Mesothelial cell of epicardium (in vitro differentiated cells): ENCODE measurements around the gene CR1. TPM values are rescaled to one million over a fixed set of nuclear protein-coding genes. Genes with fewer than 3 reads are reported as not detected.
"Not testable (repeated sequence)": the region's sequence is repeated elsewhere in the genome, so short reads cannot be mapped to it uniquely, and the experiment has no call there.

ENCODE experiments used
- DNase-seq, 2 experiments: peaks; one replicate each; pipeline ENCODE4 v3.0.0; 2021; ENCODE audit warnings: low spot score in 2 of 2; ENCODE audit not compliant: unreplicated experiment in 2 of 2
- H3K27ac Mint-ChIP-seq: 2 replicates; pipeline ENCODE4 v1.8.0; 2021; ENCODE audit warnings: mixed read lengths
- H3K27me3 Mint-ChIP-seq: 2 replicates; pipeline ENCODE4 v1.8.0; 2021; ENCODE audit warnings: low read depth, mixed read lengths
- H3K36me3 Mint-ChIP-seq: 2 replicates; pipeline ENCODE4 v1.8.0; 2021; ENCODE audit warnings: mixed read lengths
- H3K4me1 Mint-ChIP-seq: 2 replicates; pipeline ENCODE4 v1.8.0; 2021; ENCODE audit warnings: mixed read lengths
- H3K4me3 Mint-ChIP-seq: 2 replicates; pipeline ENCODE4 v1.8.0; 2021; ENCODE audit warnings: mild to moderate bottlenecking, moderate library complexity, mixed read lengths
- H3K9me3 Mint-ChIP-seq: 2 replicates; pipeline ENCODE4 v1.8.0; 2021; ENCODE audit warnings: mixed read lengths
- CTCF ChIP-seq: fragments of 200-600 bp; sonication (generic); IDR thresholded peaks from one replicate; pipeline ENCODE4 v1.5.0; 2021; ENCODE audit warnings: antibody characterized with exemption; ENCODE audit not compliant: unreplicated experiment
- total RNA-seq: library from RNA; stranded (reverse); gene quantifications from 3 replicates; pipeline ENCODE4 v1.2.1, GENCODE V29; 2021

Gene CR1
- total RNA-seq, 1 donor from 2014 or later = 0.09 TPM

DNA sequence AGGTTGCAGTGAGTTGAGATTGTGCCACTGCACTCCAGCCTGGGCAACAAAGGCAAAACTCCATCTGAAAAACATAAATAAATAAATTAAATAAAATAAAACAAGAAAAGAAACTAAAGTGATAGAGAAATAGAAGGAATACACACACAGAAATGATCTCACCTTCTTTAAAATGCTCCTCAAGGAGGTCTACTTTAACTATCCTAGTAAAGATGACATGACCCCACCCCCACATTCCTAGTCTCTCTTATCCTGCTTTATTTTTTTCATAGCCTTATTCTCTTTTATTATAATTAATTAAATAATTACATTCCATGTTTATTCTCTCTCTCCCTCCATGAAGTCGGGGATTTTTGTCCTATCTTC is 131.0 kb downstream of the CR1 start:
- Mint-ChIP-seq H3K4me1 (no peaks in the 10 kb centered on the region), H3K27me3 (no peaks in the 10 kb centered on the region), H3K27ac (no peak overlapping the region), H3K36me3 (no peaks in the 10 kb centered on the region), H3K9me3 (peaks cover 13% of the 10 kb centered on the region), H3K4me3 (no peak overlapping the region)
- TF ChIP-seq CTCF = no peak
- no peak for DNase-seq

- TF ChIP-seq CTCF = no peak
- Mint-ChIP-seq H3K4me3 (no peak overlapping the region), H3K36me3 (no peaks in the 10 kb centered on the region), H3K27me3 (no peaks in the 10 kb centered on the region), H3K9me3 (peaks cover 13% of the 10 kb centered on the region), H3K27ac (no peak overlapping the region), H3K4me1 (no peaks in the 10 kb centered on the region)
- no peak for DNase-seq
Observed at GRCh38 chr1:207627496-207627895, 131.5 kb downstream of the CR1 start.

DNA sequence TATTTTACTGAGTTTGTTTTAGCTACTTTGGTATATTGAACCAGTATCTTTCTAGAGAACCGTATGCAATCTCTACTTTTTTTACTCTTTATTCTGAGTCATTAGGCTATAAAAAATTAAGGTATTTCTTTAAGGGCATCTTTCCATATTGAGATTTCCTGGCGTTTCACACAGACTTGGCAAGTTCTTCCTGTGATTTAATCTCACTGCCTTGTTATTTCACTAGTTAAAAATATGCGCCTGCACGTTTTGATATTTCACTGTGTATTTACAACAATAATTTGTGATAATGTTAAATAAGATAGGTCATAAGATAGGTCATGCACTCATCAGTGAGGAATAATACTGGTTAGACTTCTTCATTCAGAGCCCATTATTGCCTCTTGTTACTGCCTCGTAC is 132.8 kb downstream of the CR1 start:
- no peak for DNase-seq
- H3K27ac Mint-ChIP-seq = no peak overlapping the region
- H3K27me3 Mint-ChIP-seq = peaks cover 6% of the 10 kb centered on the region
- H3K36me3 Mint-ChIP-seq = no peaks in the 10 kb centered on the region
- no peak overlapping the region for H3K4me3 Mint-ChIP-seq
- peaks cover 13% of the 10 kb centered on the region for H3K9me3 Mint-ChIP-seq
- H3K4me1 Mint-ChIP-seq = no peaks in the 10 kb centered on the region
- TF ChIP-seq CTCF = no peak

DNA sequence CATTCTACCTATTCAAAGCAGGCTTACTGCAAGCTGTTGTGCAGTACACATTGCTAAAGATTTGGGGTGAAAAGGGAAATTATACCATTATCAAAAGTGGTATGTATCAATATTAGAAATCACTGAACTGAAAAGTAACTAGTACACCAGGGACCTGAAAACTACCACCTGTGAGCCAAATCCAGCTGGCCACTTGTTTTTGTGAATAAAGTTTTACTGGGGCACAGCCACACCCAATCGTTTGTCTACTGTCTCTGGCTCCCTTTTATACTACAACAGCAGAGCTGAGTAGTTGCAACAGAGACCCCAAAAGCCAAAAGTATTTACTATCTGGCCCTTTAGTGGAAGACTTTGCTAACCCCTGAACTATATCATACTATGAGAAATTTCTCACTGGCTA is 135.2 kb downstream of the CR1 start:
- no peaks in the 10 kb centered on the region for H3K4me1 Mint-ChIP-seq
- no peak for TF ChIP-seq CTCF
- H3K9me3 Mint-ChIP-seq = peaks cover under 1% of the 10 kb centered on the region
- H3K27ac Mint-ChIP-seq = no peak overlapping the region
- no peak overlapping the region for H3K4me3 Mint-ChIP-seq
- peaks cover 14% of the 10 kb centered on the region for H3K27me3 Mint-ChIP-seq
- H3K36me3 Mint-ChIP-seq = no peaks in the 10 kb centered on the region
- DNase-seq = no peak

- Mint-ChIP-seq H3K4me3 (no peak overlapping the region), H3K4me1 (no peaks in the 10 kb centered on the region), H3K9me3 (no peaks in the 10 kb centered on the region), H3K36me3 (no peaks in the 10 kb centered on the region), H3K27ac (no peak overlapping the region), H3K27me3 (peaks cover 17% of the 10 kb centered on the region)
- TF ChIP-seq CTCF = no peak
- no peak for DNase-seq
Observed at GRCh38 chr1:207633226-207633625, 137.3 kb downstream of the CR1 start.

DNA sequence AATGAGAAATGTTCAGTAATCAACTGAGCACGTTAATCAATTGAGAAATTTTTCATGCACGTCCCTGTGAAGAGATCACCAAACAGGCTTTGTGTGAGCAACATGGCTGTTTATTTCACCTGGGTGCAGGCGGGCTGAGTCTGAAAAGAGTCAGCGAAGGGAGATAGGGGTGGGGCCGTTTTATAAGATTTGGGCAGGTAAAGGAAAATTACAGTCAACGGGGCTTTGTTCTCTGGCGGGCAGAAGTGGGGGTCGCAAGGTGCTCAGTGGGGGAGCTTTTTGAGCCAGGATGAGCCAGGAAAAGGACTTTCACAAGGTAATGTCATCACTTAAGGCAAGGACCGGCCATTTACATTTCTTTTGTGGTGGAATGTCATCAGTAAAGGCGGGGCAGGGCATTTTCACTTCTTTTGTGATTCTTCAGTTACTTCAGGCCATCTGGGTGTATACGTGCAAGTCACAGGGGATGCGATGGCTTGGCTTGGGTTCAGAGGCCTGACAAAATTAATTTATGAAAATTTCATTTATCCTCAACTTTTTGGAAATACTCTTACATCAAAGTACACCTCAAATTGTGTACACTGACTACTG is 137.8 kb downstream of the CR1 start:
- not testable (repeated sequence) for H3K36me3 Mint-ChIP-seq, H3K27ac Mint-ChIP-seq, H3K9me3 Mint-ChIP-seq, H3K4me3 Mint-ChIP-seq, DNase-seq, H3K4me1 Mint-ChIP-seq
- peaks cover 22% of the 10 kb centered on the region for H3K27me3 Mint-ChIP-seq

DNA sequence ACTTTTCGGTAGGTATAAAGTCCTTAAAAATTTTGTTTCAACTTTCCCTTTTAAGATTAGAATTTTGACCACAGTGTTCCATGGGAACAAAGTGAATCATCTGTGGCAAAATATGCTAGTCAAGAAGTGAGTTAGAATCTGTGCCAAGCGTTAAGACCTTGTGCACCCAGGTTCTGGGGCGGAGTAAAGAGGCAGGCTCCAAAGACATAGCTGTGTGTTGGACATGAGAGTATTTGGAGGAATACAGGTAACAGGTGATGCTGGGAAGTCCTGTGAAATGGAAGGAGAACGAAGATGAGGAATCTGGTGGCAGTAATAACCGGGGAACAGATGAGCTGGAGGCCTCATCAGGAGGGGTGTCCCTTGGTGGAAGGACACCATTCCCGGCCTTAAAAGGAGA is 138.3 kb downstream of the CR1 start:
- not testable (repeated sequence) for H3K9me3 Mint-ChIP-seq, DNase-seq, H3K4me1 Mint-ChIP-seq, H3K36me3 Mint-ChIP-seq, H3K27ac Mint-ChIP-seq, H3K4me3 Mint-ChIP-seq
- peaks cover 24% of the 10 kb centered on the region for H3K27me3 Mint-ChIP-seq

- not testable (repeated sequence) for H3K27ac Mint-ChIP-seq
Observed at GRCh38 chr1:207635569-207636186, 139.7 kb downstream of the CR1 start.

DNA sequence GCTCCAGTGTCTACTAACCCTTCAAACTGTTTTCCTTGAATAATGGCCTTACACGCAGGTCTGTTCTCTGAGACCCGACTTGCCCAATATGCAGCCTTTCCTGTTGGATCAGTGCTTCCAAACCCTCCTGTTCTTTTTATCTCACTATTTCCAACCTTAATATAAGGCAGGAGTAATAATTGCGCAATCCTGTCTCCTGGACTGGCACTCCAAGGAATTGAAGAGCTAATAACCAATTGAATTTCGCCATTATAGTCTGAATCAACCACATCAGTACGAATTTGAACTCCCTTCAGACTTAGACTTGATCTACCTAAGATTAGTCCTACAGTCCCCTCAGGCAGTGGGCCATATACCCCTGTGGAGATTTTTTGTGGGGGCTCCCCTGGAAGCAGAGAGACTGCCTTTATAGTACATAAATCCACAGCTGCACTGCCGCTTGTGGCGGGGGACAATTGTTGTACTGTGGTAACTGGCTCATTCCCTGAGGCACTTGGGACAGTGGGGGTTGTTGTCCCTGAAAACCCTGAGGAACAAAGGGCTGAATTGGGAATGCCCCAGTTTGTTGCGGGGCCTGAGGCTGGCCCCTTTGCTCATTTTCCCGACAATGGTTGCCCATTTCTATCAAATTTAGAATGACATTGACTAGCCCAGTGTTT is 142.7 kb downstream of the CR1 start:
- peaks cover 25% of the 10 kb centered on the region for H3K27me3 Mint-ChIP-seq
- not testable (repeated sequence) for H3K4me1 Mint-ChIP-seq, H3K4me3 Mint-ChIP-seq, H3K36me3 Mint-ChIP-seq, H3K27ac Mint-ChIP-seq, H3K9me3 Mint-ChIP-seq, DNase-seq

More at GRCh38 chr1:207635569-207636186, 139.7 kb downstream of the CR1 start:
- DNase-seq, H3K9me3 Mint-ChIP-seq, H3K36me3 Mint-ChIP-seq, H3K4me1 Mint-ChIP-seq, H3K4me3 Mint-ChIP-seq: not testable (repeated sequence)
- H3K27me3 Mint-ChIP-seq = peaks cover 29% of the 10 kb centered on the region
